SH-SY5Y (cell line): Measurements from ENCODE around the gene BMPR1B.

ENCODE experiments used
- GATA2 ChIP-seq: IDR thresholded peaks from 2 replicates; pipeline ENCODE4 v1.6.1; 2011; ENCODE audit warnings: mild to moderate bottlenecking, low read depth, low read length
- GATA3 ChIP-seq: IDR thresholded peaks from 2 replicates; pipeline ENCODE4 v1.6.1; 2011; ENCODE audit warnings: low read depth, mild to moderate bottlenecking, low read length, moderate library complexity

The BMPR1B gene

GRCh38 chr4:95105112-95105511, 347.4 kb downstream of the BMPR1B start:
- TF ChIP-seq GATA2 (no peak), GATA3 (no peak)

- TF ChIP-seq GATA3 (no peak), GATA2 (no peak)
These were observed 348.2 kb downstream of the BMPR1B start for GRCh38 chr4:95105983-95106382.

- TF ChIP-seq GATA2 (no peak), GATA3 (no peak)
These were observed 348.7 kb downstream of the BMPR1B start for GRCh38 chr4:95106408-95106928.

GRCh38 chr4:95107004-95107403, 349.2 kb downstream of the BMPR1B start:
- no peak for TF ChIP-seq GATA2
- no peak for TF ChIP-seq GATA3

- TF ChIP-seq GATA3, result no peak
These were observed 349.9 kb downstream of the BMPR1B start for GRCh38 chr4:95107635-95108034.

GRCh38 chr4:95108883-95109421, 351.2 kb downstream of the BMPR1B start:
- TF ChIP-seq GATA3 (no peak), GATA2 (no peak)

- TF ChIP-seq GATA3, result no peak
- no peak for TF ChIP-seq GATA2
These were observed 356.8 kb downstream of the BMPR1B start for GRCh38 chr4:95114521-95114920.

- TF ChIP-seq GATA2, result peak; percentile 52
- TF ChIP-seq GATA3, result no peak
These were observed 360.7 kb downstream of the BMPR1B start for GRCh38 chr4:95118497-95118896.

- no peak for TF ChIP-seq GATA2
- no peak for TF ChIP-seq GATA3
These were observed 362.7 kb downstream of the BMPR1B start for GRCh38 chr4:95120456-95120855.

GRCh38 chr4:95122001-95122400, 364.2 kb downstream of the BMPR1B start:
- no peak for TF ChIP-seq GATA2

GRCh38 chr4:95124906-95125504, 367.2 kb downstream of the BMPR1B start:
- peak; percentile 27; the same call in 1 of the 2 replicates for TF ChIP-seq GATA3
- no peak for TF ChIP-seq GATA2

- TF ChIP-seq GATA3 (no peak), GATA2 (no peak)
These were observed 371.3 kb downstream of the BMPR1B start for GRCh38 chr4:95129031-95129430.

GRCh38 chr4:95129821-95130311, 372.1 kb downstream of the BMPR1B start:
- TF ChIP-seq GATA3 (no peak), GATA2 (no peak)

GRCh38 chr4:95141361-95141760, 383.6 kb downstream of the BMPR1B start:
- no peak for TF ChIP-seq GATA2
- no peak for TF ChIP-seq GATA3

- no peak for TF ChIP-seq GATA2
- TF ChIP-seq GATA3, result no peak
These were observed 385.2 kb downstream of the BMPR1B start for GRCh38 chr4:95142932-95143331.

GRCh38 chr4:95151255-95151654, 393.5 kb downstream of the BMPR1B start:
- TF ChIP-seq GATA2 (peak; percentile 82), GATA3 (peak; percentile 79)
